Ectodermal cell (in vitro differentiated cells): ENCODE measurements around the gene MDM4.
"Not testable (repeated sequence)": the region's sequence is repeated elsewhere in the genome, so short reads cannot be mapped to it uniquely, and the experiment has no call there.

Source experiments
- H3K27ac ChIP-seq: 2 replicates; pipeline ENCODE4 v1.7.0; 2013; ENCODE audit warnings: mild to moderate bottlenecking, low read depth, low read length; ENCODE audit not compliant: insufficient read depth, poor library complexity, severe bottlenecking
- H3K27me3 ChIP-seq: 2 replicates; pipeline ENCODE4 v1.7.0; 2013; ENCODE audit warnings: mild to moderate bottlenecking, low read length; ENCODE audit not compliant: insufficient read depth, control insufficient read depth, poor library complexity, severe bottlenecking
- H3K36me3 ChIP-seq: one replicate; pipeline ENCODE4 v1.7.0; 2013; ENCODE audit warnings: low read length; ENCODE audit not compliant: control insufficient read depth, insufficient read depth
- H3K4me1 ChIP-seq: one replicate; pipeline ENCODE4 v1.7.0; 2013; ENCODE audit warnings: low read length; ENCODE audit not compliant: control insufficient read depth, insufficient read depth
- H3K4me3 ChIP-seq: 2 replicates; pipeline ENCODE4 v1.7.0; 2013; ENCODE audit warnings: low read depth, low read length, control low read depth; ENCODE audit not compliant: insufficient read depth
- H3K9me3 ChIP-seq: 2 replicates; pipeline ENCODE4 v1.7.0; 2013; ENCODE audit warnings: mild to moderate bottlenecking, low read length, moderate library complexity; ENCODE audit not compliant: control insufficient read depth
- WGBS, 2 experiments: methylation state at CpG; one replicate each; pipeline ENCODE4 v1.1.7; 2013; ENCODE audit warnings: missing lambda C conversion rate in 2 of 2; 5-methylcytosine and 5-hydroxymethylcytosine counted together

Gene MDM4

GRCh38 chr1:204570021-204570420 is 53.8 kb downstream of the MDM4 start:
- Histone ChIP-seq H3K27me3 (peaks cover 19% of the 10 kb centered on the region), H3K4me1 (peaks cover 24% of the 10 kb centered on the region)
- H3K27ac ChIP-seq, H3K36me3 ChIP-seq, H3K4me3 ChIP-seq, H3K9me3 ChIP-seq: not testable (repeated sequence)
- 78 to 81% methylated on average over 3 of the region's 3 CpGs for WGBS, 2 experiments

DNA sequence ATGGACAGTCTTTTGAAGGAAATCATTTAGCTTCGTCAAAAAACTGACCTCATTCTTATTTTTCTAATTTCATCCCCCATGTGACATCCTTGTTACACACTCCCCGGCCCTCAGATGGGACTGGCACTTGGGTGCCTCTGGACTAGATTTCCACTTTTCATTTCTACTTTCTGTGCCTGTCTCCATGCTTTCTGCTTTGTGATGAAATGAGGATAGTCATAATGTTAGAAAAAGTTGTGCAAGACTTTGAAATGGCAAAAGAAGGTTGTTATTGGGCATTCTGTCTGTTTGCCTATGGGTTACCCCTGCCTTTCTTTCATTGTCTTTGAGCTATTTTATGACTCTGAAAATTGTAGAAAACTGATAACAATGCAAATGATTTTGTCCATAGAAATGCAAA is 54.9 kb downstream of the MDM4 start:
- peaks cover 31% of the 10 kb centered on the region for H3K4me1 ChIP-seq
- 98% methylated on average over 2 of the region's 2 CpGs for WGBS, 2 experiments

DNA sequence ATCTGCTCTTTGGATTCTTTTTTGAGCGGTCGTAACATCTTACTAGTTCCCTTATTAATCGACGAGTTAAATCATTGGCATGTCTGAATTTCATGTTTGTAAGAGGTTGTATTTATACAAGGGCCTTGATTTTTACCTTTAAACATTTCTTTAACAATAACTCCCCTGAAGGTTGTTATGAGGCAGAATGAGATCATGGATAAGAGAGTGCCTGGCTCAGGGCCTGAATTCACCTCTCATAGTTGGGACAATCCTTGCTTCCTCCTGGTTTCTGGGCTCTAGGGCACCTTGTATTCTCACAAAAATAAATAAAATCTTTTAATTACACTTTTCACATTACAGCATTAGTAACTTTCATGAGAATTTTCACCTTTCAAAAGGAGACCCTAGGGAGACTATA is 55.4 kb downstream of the MDM4 start:
- no peak overlapping the region for H3K4me3 ChIP-seq
- H3K27me3 ChIP-seq: peaks cover 25% of the 10 kb centered on the region
- WGBS, 2 experiments: 74 to 94% methylated on average over 2 to 4 of the region's 4 CpGs
- no peak overlapping the region for H3K27ac ChIP-seq
- no peaks in the 10 kb centered on the region for H3K36me3 ChIP-seq
- no peaks in the 10 kb centered on the region for H3K9me3 ChIP-seq
- H3K4me1 ChIP-seq: peaks cover 31% of the 10 kb centered on the region

More for the DNA sequence above, 54.9 kb downstream of the MDM4 start:
- Histone ChIP-seq H3K9me3 (no peaks in the 10 kb centered on the region), H3K27me3 (peaks cover 25% of the 10 kb centered on the region), H3K36me3 (no peaks in the 10 kb centered on the region), H3K4me3 (no peak overlapping the region), H3K27ac (no peak overlapping the region)

- H3K4me3 ChIP-seq: no peak overlapping the region
- WGBS, 2 experiments: 79 to 81% methylated on average over 8 of the region's 8 CpGs
Observed at GRCh38 chr1:204572923-204573922, 57.0 kb downstream of the MDM4 start.

DNA sequence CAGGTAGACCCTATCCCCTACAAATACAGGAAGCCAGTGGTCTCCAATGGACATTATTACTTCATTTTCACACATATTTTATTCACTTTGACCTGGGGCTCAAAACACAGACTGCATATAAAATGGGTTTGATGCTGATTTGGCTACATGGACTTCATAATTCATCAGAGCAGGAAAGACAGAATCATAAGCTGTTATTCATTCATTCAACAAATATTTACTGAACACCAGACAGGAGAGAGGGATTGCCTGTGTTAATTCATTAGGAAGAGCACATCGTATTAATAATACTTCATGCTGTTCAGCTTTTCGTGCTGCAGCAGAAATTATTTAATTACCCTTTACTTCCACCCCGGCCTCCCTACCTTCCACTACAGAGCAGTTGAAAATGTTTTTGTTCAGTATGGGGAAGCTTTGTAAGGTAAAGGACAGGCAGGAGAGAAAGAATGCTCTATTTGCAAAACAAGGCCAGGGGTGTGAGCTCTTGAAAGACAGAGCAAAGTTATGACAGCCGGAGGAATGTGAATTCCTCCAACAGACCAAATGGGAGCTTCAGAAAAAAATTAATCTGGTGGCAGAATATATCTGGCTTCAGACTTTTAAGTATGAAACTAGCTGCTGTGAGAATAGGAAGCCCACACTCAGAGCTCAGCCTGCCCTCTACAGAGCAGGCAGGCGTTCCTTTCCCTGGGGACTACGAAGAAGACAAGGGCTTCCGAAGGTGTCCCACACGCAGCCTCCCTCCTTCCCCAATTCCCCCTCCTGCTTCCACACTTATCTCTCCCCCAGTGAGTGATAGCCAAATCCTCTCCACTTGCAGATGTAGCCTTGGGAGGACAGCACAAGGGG is 58.0 kb downstream of the MDM4 start:
- Histone ChIP-seq H3K27me3 (peaks cover 36% of the 10 kb centered on the region), H3K36me3 (no peaks in the 10 kb centered on the region), H3K27ac (no peak overlapping the region), H3K9me3 (no peaks in the 10 kb centered on the region), H3K4me3 (no peak overlapping the region), H3K4me1 (peaks cover 37% of the 10 kb centered on the region)
- WGBS, 2 experiments: 16 to 28% methylated on average over 7 of the region's 8 CpGs

More at GRCh38 chr1:204572923-204573922, 57.0 kb downstream of the MDM4 start:
- peaks cover 32% of the 10 kb centered on the region for H3K4me1 ChIP-seq
- no peak overlapping the region for H3K27ac ChIP-seq
- no peaks in the 10 kb centered on the region for H3K36me3 ChIP-seq
- H3K27me3 ChIP-seq: peaks cover 36% of the 10 kb centered on the region
- H3K9me3 ChIP-seq: no peaks in the 10 kb centered on the region

DNA sequence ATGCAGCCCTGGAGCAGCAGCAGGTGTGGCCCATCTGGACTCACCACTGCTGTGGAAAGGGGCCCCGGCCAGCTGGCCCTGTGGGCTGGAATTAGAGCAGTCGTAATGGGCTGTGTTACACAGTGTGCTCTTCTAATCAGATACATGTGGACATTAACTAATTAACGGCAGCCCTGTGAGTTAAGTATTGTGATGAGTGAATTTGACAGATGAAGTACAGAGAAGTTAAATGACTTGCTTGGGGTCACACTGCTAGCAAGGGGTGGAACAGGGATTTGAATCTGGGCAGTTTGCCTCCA is 58.6 kb downstream of the MDM4 start:
- Histone ChIP-seq H3K4me1 (peaks cover 34% of the 10 kb centered on the region), H3K27me3 (peaks cover 40% of the 10 kb centered on the region), H3K27ac (no peak overlapping the region), H3K4me3 (no peak overlapping the region), H3K36me3 (no peaks in the 10 kb centered on the region), H3K9me3 (no peaks in the 10 kb centered on the region)
- WGBS, 2 experiments: 70% methylated on average over 3 of the region's 3 CpGs

GRCh38 chr1:204575221-204576190 is 59.3 kb downstream of the MDM4 start:
- no peaks in the 10 kb centered on the region for H3K36me3 ChIP-seq
- peaks cover 38% of the 10 kb centered on the region for H3K4me1 ChIP-seq
- 80% methylated on average over 13 of the region's 13 CpGs for WGBS, 2 experiments

GRCh38 chr1:204576422-204576821 is 60.2 kb downstream of the MDM4 start:
- H3K36me3 ChIP-seq: no peaks in the 10 kb centered on the region
- no peak overlapping the region for H3K27ac ChIP-seq
- H3K27me3 ChIP-seq: peaks cover 41% of the 10 kb centered on the region
- WGBS, 2 experiments: 5 to 8% methylated on average over 8 of the region's 8 CpGs
- no peak overlapping the region for H3K4me3 ChIP-seq
- peaks cover 38% of the 10 kb centered on the region for H3K4me1 ChIP-seq
- no peaks in the 10 kb centered on the region for H3K9me3 ChIP-seq

More at GRCh38 chr1:204575221-204576190, 59.3 kb downstream of the MDM4 start:
- H3K27ac ChIP-seq: no peak overlapping the region
- no peaks in the 10 kb centered on the region for H3K9me3 ChIP-seq
- H3K27me3 ChIP-seq: peaks cover 41% of the 10 kb centered on the region
- H3K4me3 ChIP-seq: no peak overlapping the region

DNA sequence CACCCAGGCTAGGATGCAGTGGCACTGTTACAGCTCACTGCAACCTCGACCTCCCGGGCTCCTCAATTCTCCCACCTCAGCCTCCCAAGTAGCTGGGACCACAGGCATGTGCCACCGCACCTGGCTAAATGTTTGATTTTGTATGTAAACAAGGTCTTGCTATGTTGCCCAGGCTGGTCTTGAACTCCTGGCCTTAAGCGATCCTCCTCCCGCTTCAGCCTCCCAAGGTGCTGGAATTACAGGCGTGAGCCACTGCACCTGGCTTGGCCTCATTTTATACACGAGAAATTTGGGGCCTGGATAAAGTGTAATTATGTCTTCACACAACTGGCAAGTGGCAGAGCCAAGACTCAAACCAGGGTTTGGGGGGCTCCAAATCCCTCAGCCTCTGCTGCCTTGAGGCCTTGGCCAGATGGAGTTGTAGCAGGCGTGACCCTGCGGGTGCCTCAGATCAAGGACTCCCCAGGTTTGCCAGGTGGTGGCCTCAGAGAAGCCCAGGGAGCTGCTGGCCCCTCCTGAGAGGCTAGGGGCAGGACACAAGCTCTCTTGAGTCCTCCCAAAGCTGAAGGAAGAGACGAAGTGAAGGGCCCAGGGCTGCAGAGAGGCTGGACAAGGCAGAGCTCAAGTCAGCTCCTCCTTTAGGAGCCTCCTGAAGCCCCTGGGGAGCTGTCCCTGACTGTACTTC is 61.7 kb downstream of the MDM4 start:
- no peaks in the 10 kb centered on the region for H3K36me3 ChIP-seq
- WGBS, 2 experiments: 86 to 88% methylated on average over 10 of the region's 10 CpGs
- peaks cover 41% of the 10 kb centered on the region for H3K27me3 ChIP-seq
- no peak overlapping the region for H3K27ac ChIP-seq
- peaks cover 38% of the 10 kb centered on the region for H3K4me1 ChIP-seq
- no peaks in the 10 kb centered on the region for H3K9me3 ChIP-seq
- no peak overlapping the region for H3K4me3 ChIP-seq
